ENCODE measurements around the gene VAMP5. TPM values are rescaled to one million over a fixed set of nuclear protein-coding genes. Genes with fewer than 3 reads are reported as not detected.

VAMP5 gene
- total and polyA plus RNA-seq, 9 of the 15 experiments (the other 6 are each of a cell fraction or from before 2014, with no cell fraction given): 0.54 to 1.9 (median 1.5) TPM; not detected in 2

DNA sequence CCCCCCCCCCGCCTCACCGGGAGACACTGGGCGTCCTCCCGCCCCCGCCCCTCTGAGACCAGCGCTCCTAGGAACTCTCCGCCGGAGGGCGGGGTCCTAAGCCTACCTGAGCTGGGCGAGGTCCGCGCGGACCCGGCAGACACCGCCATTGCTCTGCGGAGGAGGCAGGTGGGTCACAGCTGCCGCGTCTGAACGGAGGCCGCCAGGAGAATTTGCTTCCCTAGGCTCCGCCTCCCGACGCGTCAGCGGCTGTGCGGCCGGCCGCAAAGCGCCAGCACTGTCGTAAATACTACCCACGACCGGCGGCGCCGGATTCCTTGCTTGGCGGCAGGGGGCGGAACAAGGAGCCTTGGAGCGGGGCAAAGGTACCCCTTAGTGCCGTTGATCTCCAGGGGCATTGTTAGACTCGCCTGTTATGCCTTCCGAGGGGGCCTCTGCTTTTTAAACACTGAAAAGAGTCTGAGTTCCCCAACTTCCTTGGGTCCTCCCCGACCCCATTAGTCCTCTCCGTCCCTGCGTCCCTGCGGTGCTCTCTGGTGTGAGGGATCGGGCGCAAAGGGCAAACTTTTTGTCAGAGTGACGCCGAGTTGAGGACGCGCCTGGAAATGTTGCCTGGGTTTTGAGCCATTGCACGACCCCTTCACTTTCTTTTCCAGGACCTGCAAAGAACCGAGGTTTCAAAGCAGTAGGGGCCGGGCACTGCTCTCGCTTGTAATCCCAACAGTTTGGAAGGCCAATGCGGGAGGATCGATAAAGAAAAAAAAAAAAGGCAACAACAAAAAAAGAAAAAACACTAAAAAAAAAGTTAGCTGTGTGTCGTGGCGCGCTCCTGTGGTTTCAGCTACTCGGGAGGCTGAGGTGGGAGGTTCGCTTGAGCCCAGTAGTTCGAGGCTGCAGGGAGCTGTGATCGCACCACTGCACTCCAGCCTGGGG, 22.7 kb upstream of the VAMP5 start, which contains the start of gene GGCX (continued):
- no peak for TF ChIP-seq ZMIZ1 (IDR thresholded peaks at IDR 0.05; ENCODE audit: low read depth in 2 of 2, low read length in 2 of 2)
- TF ChIP-seq ATF1 (CRISPR knock-in tag; IDR thresholded peaks at IDR 0.05): peak; percentile 30; the same call in 1 of the 2 replicates
- peak; percentile 94 for TF ChIP-seq ATF1 (tag; IDR thresholded peaks at IDR 0.05)
- TF ChIP-seq HINFP (tag; conservative IDR thresholded peaks at IDR 0.05; ENCODE audit: low read depth): no peak
- TF ChIP-seq FOXM1 (IDR thresholded peaks at IDR 0.05; ENCODE audit: low read depth): 0 out of 2 replicates have a peak, but pooled peaks have one; percentile 29
- no peak for TF ChIP-seq FOXM1 (CRISPR knock-in tag; IDR thresholded peaks at IDR 0.05; ENCODE audit: low read depth)
- peak; percentile 68 to 80; a peak in 2 of 4 replicates for TF ChIP-seq FOXK2 (conservative IDR thresholded peaks at IDR 0.05 in 1 of 2, IDR thresholded peaks at IDR 0.05 in 1 of 2; ENCODE audit: low read depth in 2 of 2)
- no peak for TF ChIP-seq PHB2 (IDR thresholded peaks at IDR 0.05; ENCODE audit: low read depth)
- TF ChIP-seq, protein P1, sequence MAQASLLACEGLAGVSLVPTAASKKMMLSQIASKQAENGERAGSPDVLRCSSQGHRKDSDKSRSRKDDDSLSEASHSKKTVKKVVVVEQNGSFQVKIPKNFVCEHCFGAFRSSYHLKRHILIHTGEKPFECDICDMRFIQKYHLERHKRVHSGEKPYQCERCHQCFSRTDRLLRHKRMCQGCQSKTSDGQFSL (CRISPR knock-in tag; IDR thresholded peaks at IDR 0.05): 0 out of 2 replicates have a peak, but pooled peaks have one; percentile 22
- TF ChIP-seq, protein P1 (tag; IDR thresholded peaks at IDR 0.05): no peak
- no peak for TF ChIP-seq ZNF12 (CRISPR knock-in tag; IDR thresholded peaks at IDR 0.05)
- peak in 1 of 2 experiments; percentile 60; a peak in 1 of 4 replicates for TF ChIP-seq ARNT (IDR thresholded peaks at IDR 0.05)
- peak; percentile 93 for TF ChIP-seq RBFOX2 (IDR thresholded peaks at IDR 0.05; ENCODE audit: low read depth, low read length)
- TF ChIP-seq ZNF184 (CRISPR knock-in tag; IDR thresholded peaks at IDR 0.05): no peak
- TF ChIP-seq KLF16 (IDR thresholded peaks at IDR 0.05): 0 out of 2 replicates have a peak, but pooled peaks have one; percentile 10
- no peak for TF ChIP-seq ZNF551 (CRISPR knock-in tag; IDR thresholded peaks at IDR 0.05)
- TF ChIP-seq, protein P2, sequence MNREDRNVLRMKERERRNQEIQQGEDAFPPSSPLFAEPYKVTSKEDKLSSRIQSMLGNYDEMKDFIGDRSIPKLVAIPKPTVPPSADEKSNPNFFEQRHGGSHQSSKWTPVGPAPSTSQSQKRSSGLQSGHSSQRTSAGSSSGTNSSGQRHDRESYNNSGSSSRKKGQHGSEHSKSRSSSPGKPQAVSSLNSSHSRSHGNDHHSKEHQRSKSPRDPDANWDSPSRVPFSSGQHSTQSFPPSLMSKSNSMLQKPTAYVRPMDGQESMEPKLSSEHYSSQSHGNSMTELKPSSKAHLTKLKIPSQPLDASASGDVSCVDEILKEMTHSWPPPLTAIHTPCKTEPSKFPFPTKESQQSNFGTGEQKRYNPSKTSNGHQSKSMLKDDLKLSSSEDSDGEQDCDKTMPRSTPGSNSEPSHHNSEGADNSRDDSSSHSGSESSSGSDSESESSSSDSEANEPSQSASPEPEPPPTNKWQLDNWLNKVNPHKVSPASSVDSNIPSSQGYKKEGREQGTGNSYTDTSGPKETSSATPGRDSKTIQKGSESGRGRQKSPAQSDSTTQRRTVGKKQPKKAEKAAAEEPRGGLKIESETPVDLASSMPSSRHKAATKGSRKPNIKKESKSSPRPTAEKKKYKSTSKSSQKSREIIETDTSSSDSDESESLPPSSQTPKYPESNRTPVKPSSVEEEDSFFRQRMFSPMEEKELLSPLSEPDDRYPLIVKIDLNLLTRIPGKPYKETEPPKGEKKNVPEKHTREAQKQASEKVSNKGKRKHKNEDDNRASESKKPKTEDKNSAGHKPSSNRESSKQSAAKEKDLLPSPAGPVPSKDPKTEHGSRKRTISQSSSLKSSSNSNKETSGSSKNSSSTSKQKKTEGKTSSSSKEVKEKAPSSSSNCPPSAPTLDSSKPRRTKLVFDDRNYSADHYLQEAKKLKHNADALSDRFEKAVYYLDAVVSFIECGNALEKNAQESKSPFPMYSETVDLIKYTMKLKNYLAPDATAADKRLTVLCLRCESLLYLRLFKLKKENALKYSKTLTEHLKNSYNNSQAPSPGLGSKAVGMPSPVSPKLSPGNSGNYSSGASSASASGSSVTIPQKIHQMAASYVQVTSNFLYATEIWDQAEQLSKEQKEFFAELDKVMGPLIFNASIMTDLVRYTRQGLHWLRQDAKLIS (CRISPR knock-in tag; IDR thresholded peaks at IDR 0.05): 0 out of 2 replicates have a peak, but pooled peaks have one; percentile 51
- TF ChIP-seq SUPT5H (IDR thresholded peaks at IDR 0.05): peak; percentile 93

Data from K562 (cell line).